ENCODE data around the gene ADARB2. TPM values are rescaled to one million over a fixed set of nuclear protein-coding genes. Genes with fewer than 3 reads are reported as not detected.

The ADARB2 gene
- total RNA-seq, 1 donor from 2014 or later: 1.2 TPM

GRCh38 chr10:1189166-1190051, 547.9 kb downstream of the ADARB2 start:
- Histone ChIP-seq H3K27ac (no peak overlapping the region), H3K27me3 (no peaks in the 10 kb centered on the region)
- DNase-seq: peak; percentile 63

DNA sequence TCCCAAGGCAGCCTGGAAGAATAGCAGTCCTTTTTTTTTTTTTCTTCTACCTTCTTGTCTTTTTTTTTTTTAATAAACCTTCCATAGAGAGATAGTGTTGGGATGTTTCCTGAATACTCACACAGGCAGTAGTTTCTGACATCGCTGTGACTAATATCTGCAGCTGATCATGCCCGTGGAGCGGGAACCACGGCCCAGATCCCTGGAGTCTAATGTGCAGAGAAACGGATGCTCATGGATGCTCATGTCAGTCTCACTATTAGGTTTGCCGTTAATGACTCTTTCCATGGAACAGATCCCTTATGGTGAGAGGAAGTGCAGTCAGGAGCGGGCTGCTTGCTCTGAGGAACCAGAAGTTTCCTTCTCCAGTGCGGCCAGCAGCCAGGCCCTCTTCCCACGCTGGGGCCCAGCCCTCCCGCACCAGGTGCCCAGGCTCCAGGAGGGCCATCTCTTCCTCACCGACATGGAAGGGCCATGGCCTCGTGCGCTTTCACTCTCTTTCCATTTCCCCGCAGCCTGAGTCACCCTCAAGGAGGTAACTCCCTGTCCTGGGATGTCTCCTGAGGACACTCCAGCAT, 548.7 kb downstream of the ADARB2 start:
- Histone ChIP-seq H3K27ac (no peak overlapping the region), H3K4me3 (no peak overlapping the region), H3K36me3 (no peaks in the 10 kb centered on the region), H3K9me3 (no peaks in the 10 kb centered on the region), H3K27me3 (no peaks in the 10 kb centered on the region), H3K4me1 (no peaks in the 10 kb centered on the region)
- intact Hi-C loops (cut with DNase I): no loop called here
- no peak for ATAC-seq
- TF ChIP-seq, protein P1, sequence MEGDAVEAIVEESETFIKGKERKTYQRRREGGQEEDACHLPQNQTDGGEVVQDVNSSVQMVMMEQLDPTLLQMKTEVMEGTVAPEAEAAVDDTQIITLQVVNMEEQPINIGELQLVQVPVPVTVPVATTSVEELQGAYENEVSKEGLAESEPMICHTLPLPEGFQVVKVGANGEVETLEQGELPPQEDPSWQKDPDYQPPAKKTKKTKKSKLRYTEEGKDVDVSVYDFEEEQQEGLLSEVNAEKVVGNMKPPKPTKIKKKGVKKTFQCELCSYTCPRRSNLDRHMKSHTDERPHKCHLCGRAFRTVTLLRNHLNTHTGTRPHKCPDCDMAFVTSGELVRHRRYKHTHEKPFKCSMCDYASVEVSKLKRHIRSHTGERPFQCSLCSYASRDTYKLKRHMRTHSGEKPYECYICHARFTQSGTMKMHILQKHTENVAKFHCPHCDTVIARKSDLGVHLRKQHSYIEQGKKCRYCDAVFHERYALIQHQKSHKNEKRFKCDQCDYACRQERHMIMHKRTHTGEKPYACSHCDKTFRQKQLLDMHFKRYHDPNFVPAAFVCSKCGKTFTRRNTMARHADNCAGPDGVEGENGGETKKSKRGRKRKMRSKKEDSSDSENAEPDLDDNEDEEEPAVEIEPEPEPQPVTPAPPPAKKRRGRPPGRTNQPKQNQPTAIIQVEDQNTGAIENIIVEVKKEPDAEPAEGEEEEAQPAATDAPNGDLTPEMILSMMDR (IDR thresholded peaks at IDR 0.05): no peak
- peak; percentile 38 for DNase-seq

More at GRCh38 chr10:1189166-1190051, 547.9 kb downstream of the ADARB2 start:
- intact Hi-C loops (cut with DNase I): no loop called here
- Histone ChIP-seq H3K36me3 (no peaks in the 10 kb centered on the region), H3K9me3 (no peaks in the 10 kb centered on the region), H3K4me3 (no peak overlapping the region), H3K4me1 (no peaks in the 10 kb centered on the region)
- peak; percentile 59 for ATAC-seq
- TF ChIP-seq, protein P1 (IDR thresholded peaks at IDR 0.05): no peak

- ATAC-seq: no peak
- DNase-seq: no peak
- no peaks in the 10 kb centered on the region for H3K36me3 ChIP-seq
These were observed 549.3 kb downstream of the ADARB2 start for GRCh38 chr10:1187855-1188557.

GRCh38 chr10:1187151-1187854, 550.0 kb downstream of the ADARB2 start:
- Histone ChIP-seq H3K4me1 (no peaks in the 10 kb centered on the region), H3K36me3 (no peaks in the 10 kb centered on the region), H3K27ac (no peak overlapping the region), H3K4me3 (no peak overlapping the region), H3K27me3 (no peaks in the 10 kb centered on the region), H3K9me3 (no peaks in the 10 kb centered on the region)
- intact Hi-C loops (cut with DNase I): no loop called here
- DNase-seq: peak; percentile 58
- ATAC-seq: no peak
- TF ChIP-seq, protein P1 (IDR thresholded peaks at IDR 0.05): no peak

More at GRCh38 chr10:1187855-1188557, 549.3 kb downstream of the ADARB2 start:
- no peaks in the 10 kb centered on the region for H3K4me1 ChIP-seq
- TF ChIP-seq, protein P1 (IDR thresholded peaks at IDR 0.05): no peak
- no peak overlapping the region for H3K27ac ChIP-seq
- H3K9me3 ChIP-seq: no peaks in the 10 kb centered on the region
- intact Hi-C loops (cut with DNase I): no loop called here
- no peaks in the 10 kb centered on the region for H3K27me3 ChIP-seq
- no peak overlapping the region for H3K4me3 ChIP-seq

- H3K4me1 ChIP-seq: no peaks in the 10 kb centered on the region
- H3K27ac ChIP-seq: no peak overlapping the region
- H3K9me3 ChIP-seq: no peaks in the 10 kb centered on the region
- H3K36me3 ChIP-seq: no peaks in the 10 kb centered on the region
- no peak overlapping the region for H3K4me3 ChIP-seq
- intact Hi-C loops (cut with DNase I): no loop called here
- TF ChIP-seq, protein P1 (IDR thresholded peaks at IDR 0.05): no peak
- DNase-seq (no peak), ATAC-seq (no peak)
- no peaks in the 10 kb centered on the region for H3K27me3 ChIP-seq
These were observed 550.7 kb downstream of the ADARB2 start for GRCh38 chr10:1186683-1186990.
